ACC112 (cell line): ENCODE data around the gene MTMR6.

Source experiments
- H2AFZ ChIP-seq: fragments of 200-600 bp; sonication (generic); one replicate; pipeline ENCODE4 v1.6.0; 2017; ENCODE audit warnings: antibody characterized with exemption, low read length; ENCODE audit not compliant: unreplicated experiment
- H3K27ac ChIP-seq: fragments of 200-600 bp; sonication (generic); 2 replicates; pipeline ENCODE4 v1.5.1; 2014; ENCODE audit warnings: low read depth, mild to moderate bottlenecking, antibody characterized with exemption, low read length, moderate library complexity
- H3K27me3 ChIP-seq: fragments of 200-600 bp; sonication (generic); 2 replicates; pipeline ENCODE4 v1.6.1; 2014; ENCODE audit warnings: mild to moderate bottlenecking, antibody characterized with exemption, low read length, moderate library complexity, mixed read lengths; ENCODE audit not compliant: insufficient read depth
- H3K36me3 ChIP-seq: fragments of 200-600 bp; sonication (generic); 2 replicates; pipeline ENCODE4 v1.6.1; 2016; ENCODE audit warnings: mild to moderate bottlenecking, antibody characterized with exemption, low read length, moderate library complexity, mixed read lengths; ENCODE audit not compliant: insufficient read depth
- H3K4me1 ChIP-seq: fragments of 200-600 bp; sonication (generic); one replicate; pipeline ENCODE4 v1.6.1; 2016; ENCODE audit warnings: low read length, mixed read lengths; ENCODE audit not compliant: insufficient read depth, unreplicated experiment, control insufficient read depth
- H3K4me3 ChIP-seq: fragments of 200-600 bp; sonication (generic); 2 replicates; pipeline ENCODE4 v1.5.1; 2014; ENCODE audit warnings: mild to moderate bottlenecking, low read depth, low read length
- H3K79me2 ChIP-seq: fragments of 200-600 bp; sonication (generic); one replicate; pipeline ENCODE4 v1.6.0; 2016; ENCODE audit warnings: low read length; ENCODE audit not compliant: control insufficient read depth, unreplicated experiment, insufficient read depth

MTMR6 gene

DNA sequence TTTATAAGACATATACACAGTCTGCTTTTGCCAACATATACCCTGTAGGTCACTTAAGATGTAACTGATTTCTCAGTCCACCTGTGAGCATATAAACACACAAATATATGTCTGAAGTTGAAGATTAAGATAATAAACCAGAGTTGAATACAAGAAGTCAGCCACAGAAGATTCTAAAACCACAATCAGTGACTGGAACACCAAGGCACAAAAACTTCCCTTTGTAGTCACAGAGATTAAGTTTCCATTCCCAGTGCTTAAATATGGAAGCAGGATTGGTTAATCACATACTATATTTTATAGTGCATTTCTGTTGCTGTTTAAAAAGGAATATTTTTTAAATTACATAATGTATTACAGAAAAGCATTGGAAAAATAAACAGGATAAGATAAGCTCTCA lies 39.9 kb downstream of the MTMR6 start:
- Histone ChIP-seq H2AFZ (no peak overlapping the region), H3K27me3 (no peaks in the 10 kb centered on the region), H3K36me3 (peaks cover 13% of the 10 kb centered on the region), H3K4me1 (no peaks in the 10 kb centered on the region), H3K79me2 (no peaks in the 10 kb centered on the region), H3K27ac (no peak overlapping the region), H3K4me3 (no peak overlapping the region)

DNA sequence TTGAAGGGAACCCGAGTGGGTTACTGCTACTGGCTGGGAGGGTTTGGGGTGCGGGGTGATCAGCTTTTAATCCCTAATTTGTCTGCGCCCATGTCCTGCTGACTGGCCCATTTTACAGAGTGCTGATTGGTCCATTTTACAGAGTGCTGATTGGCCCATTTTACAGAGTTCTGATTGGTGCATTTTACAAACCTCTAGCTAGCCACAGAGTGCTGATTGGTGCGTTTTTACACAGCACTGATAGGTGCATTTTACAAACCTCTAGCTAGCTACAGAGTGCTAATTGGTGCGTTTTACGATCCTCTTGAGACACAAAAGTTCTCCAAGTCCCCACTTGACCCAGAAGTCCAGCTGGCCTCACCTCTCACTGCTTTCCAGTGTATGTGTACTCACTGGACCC lies 43.2 kb downstream of the MTMR6 start:
- no peaks in the 10 kb centered on the region for H3K4me1 ChIP-seq
- H3K4me3 ChIP-seq, result no peak overlapping the region
- H3K36me3 ChIP-seq, result peaks cover 5% of the 10 kb centered on the region
- no peaks in the 10 kb centered on the region for H3K27me3 ChIP-seq
- H3K79me2 ChIP-seq, result no peaks in the 10 kb centered on the region
- H3K27ac ChIP-seq, result no peak overlapping the region
- H2AFZ ChIP-seq, result no peak overlapping the region

DNA sequence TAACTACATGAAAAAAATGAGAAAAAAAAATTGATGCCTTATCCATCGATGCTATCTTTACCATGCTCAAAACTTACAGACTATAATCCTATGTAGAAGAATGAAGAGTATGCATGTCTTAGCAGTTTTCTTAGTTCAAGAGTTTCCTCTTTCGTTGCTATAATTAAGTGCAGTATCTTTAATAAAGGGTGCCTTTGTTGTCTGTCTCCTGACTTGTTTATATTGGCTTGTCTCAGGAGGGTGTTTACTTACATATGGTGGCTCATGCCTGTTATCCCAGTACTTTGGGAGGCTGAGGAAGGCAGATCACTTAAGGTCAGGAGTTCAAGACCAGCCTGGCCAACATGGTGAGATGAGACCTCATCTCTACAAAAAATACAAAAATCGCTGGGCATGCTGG lies 44.3 kb downstream of the MTMR6 start:
- no peaks in the 10 kb centered on the region for H3K79me2 ChIP-seq

GRCh38 chr13:25241007-25241406 lies 46.3 kb downstream of the MTMR6 start:
- Histone ChIP-seq H3K36me3 (peaks cover 5% of the 10 kb centered on the region; the same call in 1 of the 2 replicates), H3K4me3 (no peak overlapping the region), H3K27me3 (no peaks in the 10 kb centered on the region), H3K4me1 (no peaks in the 10 kb centered on the region), H2AFZ (no peak overlapping the region), H3K79me2 (no peaks in the 10 kb centered on the region), H3K27ac (no peak overlapping the region)

More for the DNA sequence above, 44.3 kb downstream of the MTMR6 start:
- no peak overlapping the region for H3K4me3 ChIP-seq
- H3K27me3 ChIP-seq, result no peaks in the 10 kb centered on the region
- no peak overlapping the region for H3K27ac ChIP-seq
- no peak overlapping the region for H2AFZ ChIP-seq
- no peaks in the 10 kb centered on the region for H3K4me1 ChIP-seq
- peaks cover 5% of the 10 kb centered on the region; the same call in 1 of the 2 replicates for H3K36me3 ChIP-seq

- Histone ChIP-seq H3K4me3 (no peak overlapping the region), H2AFZ (no peak overlapping the region), H3K36me3 (no peaks in the 10 kb centered on the region), H3K79me2 (no peaks in the 10 kb centered on the region), H3K4me1 (no peaks in the 10 kb centered on the region), H3K27ac (no peak overlapping the region), H3K27me3 (no peaks in the 10 kb centered on the region)
These were observed 50.2 kb downstream of the MTMR6 start for GRCh38 chr13:25237083-25237482.

- Histone ChIP-seq H3K79me2 (no peaks in the 10 kb centered on the region), H3K27me3 (peaks cover 11% of the 10 kb centered on the region), H3K4me3 (no peak overlapping the region), H2AFZ (no peak overlapping the region), H3K36me3 (no peaks in the 10 kb centered on the region), H3K4me1 (no peaks in the 10 kb centered on the region), H3K27ac (no peak overlapping the region)
These were observed 53.4 kb downstream of the MTMR6 start for GRCh38 chr13:25233861-25234260.

- no peak overlapping the region for H2AFZ ChIP-seq
- H3K79me2 ChIP-seq, result no peaks in the 10 kb centered on the region
- no peak overlapping the region for H3K27ac ChIP-seq
- H3K4me3 ChIP-seq, result no peak overlapping the region
- no peaks in the 10 kb centered on the region for H3K4me1 ChIP-seq
- H3K27me3 ChIP-seq, result peaks cover 20% of the 10 kb centered on the region
- H3K36me3 ChIP-seq, result no peaks in the 10 kb centered on the region
These were observed 54.3 kb downstream of the MTMR6 start for GRCh38 chr13:25232937-25233515.

DNA sequence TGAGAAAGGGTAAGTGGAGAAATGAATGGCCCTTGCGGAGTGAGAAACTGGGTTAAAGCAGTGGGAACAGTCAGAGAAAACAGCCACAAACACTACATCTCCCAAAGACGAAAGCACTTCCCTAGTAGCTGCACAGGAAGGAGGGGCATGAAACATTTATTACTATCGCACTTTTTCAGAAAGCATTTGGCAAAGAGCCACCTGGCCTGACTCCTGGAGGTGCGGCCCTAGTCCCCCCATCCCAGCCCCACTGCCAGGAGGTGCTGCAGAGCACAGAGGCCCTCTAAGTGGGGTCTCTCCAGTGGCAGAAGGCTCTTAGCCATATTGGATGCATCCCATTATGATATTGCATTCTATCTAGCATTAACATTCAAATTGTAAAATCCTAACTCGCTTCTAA lies 55.8 kb downstream of the MTMR6 start:
- Histone ChIP-seq H3K4me3 (no peak overlapping the region), H3K27ac (no peak overlapping the region), H3K27me3 (peaks cover 31% of the 10 kb centered on the region), H3K36me3 (no peaks in the 10 kb centered on the region), H3K4me1 (no peaks in the 10 kb centered on the region), H3K79me2 (no peaks in the 10 kb centered on the region), H2AFZ (no peak overlapping the region)

DNA sequence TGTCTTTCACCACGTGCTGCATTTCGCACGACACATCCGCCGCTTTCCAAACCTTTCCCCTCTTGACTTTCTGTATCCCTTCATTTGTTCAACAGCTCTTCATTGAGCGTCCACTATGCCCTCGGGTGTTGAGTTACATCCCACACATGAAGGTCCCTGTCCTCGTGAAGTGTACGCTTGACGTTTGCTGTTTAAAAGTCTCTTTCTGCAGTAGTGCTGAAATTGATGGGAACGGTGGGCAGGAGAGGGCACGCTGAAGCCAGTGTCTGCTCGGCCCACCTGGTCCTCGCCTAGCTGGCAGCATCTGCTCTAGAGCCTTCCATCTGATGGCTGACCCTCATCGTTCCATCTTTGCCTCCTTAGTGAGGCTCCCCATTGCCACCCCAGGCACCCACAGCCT lies 59.6 kb downstream of the MTMR6 start:
- peaks cover 68% of the 10 kb centered on the region for H3K27me3 ChIP-seq
- no peak overlapping the region for H3K27ac ChIP-seq
- no peak overlapping the region for H3K4me3 ChIP-seq
- no peaks in the 10 kb centered on the region for H3K4me1 ChIP-seq
- no peaks in the 10 kb centered on the region for H3K79me2 ChIP-seq
- H2AFZ ChIP-seq, result no peak overlapping the region
- no peaks in the 10 kb centered on the region for H3K36me3 ChIP-seq

DNA sequence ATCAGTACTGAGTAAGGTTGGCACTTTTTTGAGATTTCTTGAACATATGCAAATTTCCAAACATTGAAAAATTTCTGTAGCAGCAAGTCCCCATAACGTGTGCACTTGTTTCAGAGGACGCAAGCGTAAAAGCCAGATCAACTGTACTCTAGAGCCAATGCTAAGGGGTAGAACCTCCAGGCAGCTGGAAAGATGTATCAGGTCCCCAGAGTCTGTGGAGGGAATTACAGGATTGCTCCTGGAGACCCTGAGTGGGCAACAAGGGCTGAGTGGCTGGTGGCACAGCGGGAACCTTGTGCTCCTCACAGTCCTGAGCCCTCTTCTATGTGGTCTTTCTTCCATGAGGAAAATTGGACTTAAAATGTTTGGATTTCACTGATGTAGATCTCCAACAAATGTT lies 61.3 kb downstream of the MTMR6 start:
- no peaks in the 10 kb centered on the region for H3K4me1 ChIP-seq
- H2AFZ ChIP-seq, result no peak overlapping the region
- H3K79me2 ChIP-seq, result no peaks in the 10 kb centered on the region
- H3K27me3 ChIP-seq, result peaks cover 85% of the 10 kb centered on the region
- no peak overlapping the region for H3K4me3 ChIP-seq
- H3K36me3 ChIP-seq, result no peaks in the 10 kb centered on the region
- no peak overlapping the region for H3K27ac ChIP-seq

GRCh38 chr13:25224151-25224550 lies 63.1 kb downstream of the MTMR6 start:
- no peak overlapping the region for H3K27ac ChIP-seq
- peaks cover 89% of the 10 kb centered on the region for H3K27me3 ChIP-seq
- no peaks in the 10 kb centered on the region for H3K36me3 ChIP-seq

More at GRCh38 chr13:25224151-25224550, 63.1 kb downstream of the MTMR6 start:
- no peak overlapping the region for H2AFZ ChIP-seq
- no peak overlapping the region for H3K4me3 ChIP-seq
- H3K4me1 ChIP-seq, result no peaks in the 10 kb centered on the region
- H3K79me2 ChIP-seq, result no peaks in the 10 kb centered on the region
